SH-SY5Y (cell line): ENCODE results near the gene DUSP9.

ENCODE experiments used
- GATA2 ChIP-seq: IDR thresholded peaks from 2 replicates; pipeline ENCODE4 v1.6.1; 2011; ENCODE audit warnings: mild to moderate bottlenecking, low read depth, low read length
- GATA3 ChIP-seq: IDR thresholded peaks from 2 replicates; pipeline ENCODE4 v1.6.1; 2011; ENCODE audit warnings: low read depth, mild to moderate bottlenecking, low read length, moderate library complexity

DNA sequence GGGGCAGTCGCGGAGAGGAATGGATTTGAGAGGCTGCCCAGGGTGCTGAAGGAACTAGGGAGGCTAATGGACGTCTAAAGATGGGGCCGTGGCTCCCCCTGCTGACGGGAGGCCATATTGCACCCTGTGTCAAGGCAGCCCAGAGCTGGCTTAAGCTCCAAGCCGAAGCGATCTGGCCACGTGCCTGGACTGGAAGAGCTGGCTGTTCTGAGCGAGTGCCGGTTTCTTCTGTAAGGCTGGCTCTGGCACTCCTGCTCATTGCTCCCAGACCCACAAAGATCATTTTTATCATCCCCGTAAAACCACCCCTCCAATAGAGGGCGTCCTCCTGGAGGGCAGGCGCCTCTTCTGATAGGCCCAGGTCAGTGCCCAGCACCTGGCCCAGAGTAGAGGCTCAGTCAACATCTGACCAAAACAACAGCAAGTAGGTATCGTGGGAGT lies 21.0 kb downstream of the DUSP9 start:
- no peak for TF ChIP-seq GATA2
- TF ChIP-seq GATA3 = no peak
